Measurements from ENCODE around the gene ID1. TPM values are rescaled to one million over a fixed set of nuclear protein-coding genes. Genes with fewer than 3 reads are reported as not detected.

Gene ID1
- total and polyA plus RNA-seq, 2 of the 13 experiments (the other 11 are each of a cell fraction or from before 2014, with no cell fraction given) = 320 to 419 TPM

GRCh38 chr20:31572042-31572700, 32.9 kb upstream of the ID1 start (continued):
- TF ChIP-seq SNAPC4 (CRISPR knock-in tag; IDR thresholded peaks at IDR 0.05) = peak; percentile 93
- TF ChIP-seq ZNF512 (CRISPR knock-in tag; IDR thresholded peaks at IDR 0.05) = no peak
- no peak for TF ChIP-seq ZFX (CRISPR knock-in tag; IDR thresholded peaks at IDR 0.05; ENCODE audit: low read depth)
- TF ChIP-seq ZNF512B (CRISPR knock-in tag; IDR thresholded peaks at IDR 0.05; ENCODE audit: borderline replicate concordance) = no peak
- TF ChIP-seq MAFG (CRISPR knock-in tag; IDR thresholded peaks at IDR 0.05) = no peak
- no peak for TF ChIP-seq CBX1 (IDR thresholded peaks at IDR 0.05; ENCODE audit: low read depth)
- TF ChIP-seq CENPT (CRISPR knock-in tag; IDR thresholded peaks at IDR 0.05; ENCODE audit: low read depth) = no peak
- TF ChIP-seq ZNF577 (CRISPR knock-in tag; IDR thresholded peaks at IDR 0.05; ENCODE audit: borderline replicate concordance, low read depth) = peak; percentile 75; the same call in 1 of the 2 replicates
- TF ChIP-seq HCFC1 (IDR thresholded peaks at IDR 0.05; ENCODE audit: low read depth, low read length) = no peak
- peak; percentile 41; the same call in 1 of the 2 replicates for TF ChIP-seq ZNF230 (CRISPR knock-in tag; IDR thresholded peaks at IDR 0.05)
- no peak for TF ChIP-seq PATZ1 (CRISPR knock-in tag; IDR thresholded peaks at IDR 0.05)
- no peak for TF ChIP-seq TBL1XR1 (IDR thresholded peaks at IDR 0.05; ENCODE audit: borderline replicate concordance, low read length, partially characterized antibody)
- TF ChIP-seq ZFP41 (CRISPR knock-in tag; IDR thresholded peaks at IDR 0.05; ENCODE audit: borderline replicate concordance) = peak; percentile 22; the same call in 1 of the 2 replicates
- no peak for TF ChIP-seq HDAC1 (CRISPR knock-in tag; IDR thresholded peaks at IDR 0.05)
- TF ChIP-seq PLSCR1 (CRISPR knock-in tag; IDR thresholded peaks at IDR 0.05; ENCODE audit: borderline replicate concordance) = no peak
- no peak for TF ChIP-seq ZNF878 (CRISPR knock-in tag; IDR thresholded peaks at IDR 0.05)

Measured in HepG2 (cell line).